T-helper 1 cell (primary cell): ENCODE measurements around the gene TP63.

ENCODE experiments used
- DNase-seq, 5 donors: peaks; one replicate each; pipeline ENCODE4 v3.0.0-alpha.2; 2012 to 2020

Gene TP63

DNA sequence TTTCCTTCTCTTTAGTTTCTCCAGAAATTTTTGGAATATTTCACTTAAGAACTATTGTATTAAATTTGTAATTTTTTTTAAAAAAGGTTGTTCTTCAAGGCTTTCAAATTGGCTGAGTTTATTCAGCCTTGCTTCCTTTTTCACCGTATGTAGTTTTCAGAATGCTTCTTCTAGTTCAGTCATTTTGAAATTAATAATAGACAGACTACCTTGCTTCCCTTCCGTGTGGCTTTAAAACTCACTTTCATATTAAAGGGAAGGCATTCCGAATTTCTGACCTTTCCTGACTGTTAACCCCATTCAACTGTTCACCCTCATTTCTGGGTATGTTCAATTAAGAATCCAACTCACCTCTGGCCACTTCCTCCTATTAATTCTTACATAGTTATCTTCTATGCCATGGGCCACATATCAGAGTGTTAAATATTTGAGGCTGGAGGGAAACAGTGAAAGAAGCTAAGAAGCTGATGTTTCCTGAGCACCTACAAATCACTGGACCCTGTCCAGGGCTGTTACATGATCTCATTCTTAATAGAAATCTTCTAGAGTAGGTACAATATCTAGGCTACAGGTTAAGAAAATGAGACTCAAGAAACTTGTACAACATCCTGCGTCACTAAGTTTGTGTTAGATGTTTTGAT lies 252.0 kb downstream of the TP63 start:
- no peak for DNase-seq

DNA sequence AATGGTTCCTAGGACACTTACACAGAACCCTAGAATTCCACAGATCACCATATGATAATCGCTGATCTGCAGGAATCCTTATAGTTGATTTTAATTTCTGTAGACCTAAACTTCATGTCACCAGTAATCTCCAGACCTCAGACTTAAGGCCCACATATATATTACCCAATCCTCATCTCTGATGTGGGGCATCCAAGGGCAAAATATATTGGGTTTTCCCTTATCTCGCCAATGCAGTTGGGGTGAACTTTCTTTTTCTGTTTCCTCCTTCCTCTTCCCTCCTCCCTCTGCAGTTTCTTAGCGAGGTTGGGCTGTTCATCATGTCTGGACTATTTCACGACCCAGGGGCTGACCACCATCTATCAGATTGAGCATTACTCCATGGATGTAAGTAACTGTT lies 259.3 kb downstream of the TP63 start:
- no peak for DNase-seq

DNA sequence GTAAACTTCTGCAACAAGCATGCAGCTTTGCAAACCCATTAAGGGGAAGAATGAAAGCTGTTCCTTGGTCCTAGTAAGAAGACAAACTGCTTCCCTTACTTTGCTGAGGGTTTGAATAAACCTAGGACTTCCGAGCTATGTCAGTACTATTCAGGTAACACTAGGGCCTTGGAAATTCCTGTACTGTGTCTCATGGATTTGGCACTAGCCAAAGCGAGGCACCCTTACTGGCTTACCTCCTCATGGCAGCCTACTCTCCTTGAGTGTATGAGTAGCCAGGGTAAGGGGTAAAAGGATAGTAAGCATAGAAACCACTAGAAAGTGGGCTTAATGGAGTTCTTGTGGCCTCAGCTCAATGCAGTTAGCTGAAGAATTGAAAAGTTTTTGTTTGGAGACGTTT lies 265.3 kb downstream of the TP63 start:
- DNase-seq: no peak

DNA sequence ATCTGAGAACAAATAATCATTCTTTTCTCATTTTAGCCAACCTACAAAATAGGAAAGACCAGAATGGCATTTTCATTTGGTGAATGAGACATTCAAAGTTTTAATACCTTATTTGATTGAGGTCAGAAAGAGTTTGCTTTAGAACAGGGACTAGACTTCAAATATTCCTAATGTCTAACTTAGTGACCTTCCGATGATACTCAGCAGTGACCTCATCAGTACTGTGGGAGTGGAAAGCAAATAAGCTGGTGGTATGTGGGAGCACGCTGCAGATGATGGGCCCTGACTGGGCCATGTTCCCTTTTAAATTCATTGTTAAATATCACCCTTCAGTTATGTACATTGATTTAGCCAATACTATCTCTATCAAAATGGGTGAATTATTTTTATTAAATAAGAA lies 266.2 kb downstream of the TP63 start:
- DNase-seq: no peak

DNA sequence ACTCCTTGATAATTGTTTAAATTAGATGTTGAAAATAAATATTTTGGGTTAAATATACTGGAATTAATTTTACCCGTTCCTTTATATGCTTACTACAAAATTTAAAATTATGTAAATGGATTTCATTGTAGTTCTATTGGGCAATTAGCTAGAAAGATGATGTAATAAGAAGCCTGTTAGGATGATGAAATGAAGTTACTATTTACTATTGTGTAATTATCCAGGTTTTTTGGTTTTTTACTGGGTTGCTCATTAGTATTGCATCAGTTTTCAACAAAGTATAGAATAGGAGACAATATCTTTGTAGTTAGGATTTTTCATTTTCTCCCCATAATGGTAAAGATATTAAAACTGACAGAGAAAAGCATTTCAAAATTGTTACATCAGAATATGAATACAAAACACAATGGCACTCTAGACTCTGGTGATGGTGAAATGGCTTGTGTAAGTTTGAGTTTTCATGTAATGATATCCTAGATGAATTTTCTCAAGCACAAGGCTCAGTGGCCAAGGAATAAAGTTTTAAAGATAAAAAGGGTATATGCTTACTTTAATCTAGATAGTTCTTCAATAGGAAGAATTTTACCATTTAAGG lies 267.5 kb downstream of the TP63 start:
- no peak for DNase-seq

DNA sequence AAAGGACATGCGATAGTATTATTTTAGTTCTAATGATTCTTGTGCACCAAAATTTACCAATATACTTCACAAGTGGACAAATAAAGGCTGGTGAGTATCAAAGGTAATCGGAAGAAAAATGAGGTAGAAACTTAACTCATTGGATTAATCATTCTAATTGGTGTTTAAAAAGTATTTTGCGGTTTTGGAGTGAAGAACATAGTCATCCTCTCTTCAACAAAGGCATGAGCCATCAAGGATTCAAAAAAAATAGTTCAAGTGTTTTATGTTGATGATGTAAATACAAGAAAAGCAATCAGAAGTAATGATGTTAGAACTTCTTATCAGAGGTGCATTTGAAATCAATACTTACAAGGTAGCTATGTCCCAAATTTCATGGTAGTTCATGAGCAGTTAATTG lies 268.0 kb downstream of the TP63 start:
- DNase-seq: no peak

DNA sequence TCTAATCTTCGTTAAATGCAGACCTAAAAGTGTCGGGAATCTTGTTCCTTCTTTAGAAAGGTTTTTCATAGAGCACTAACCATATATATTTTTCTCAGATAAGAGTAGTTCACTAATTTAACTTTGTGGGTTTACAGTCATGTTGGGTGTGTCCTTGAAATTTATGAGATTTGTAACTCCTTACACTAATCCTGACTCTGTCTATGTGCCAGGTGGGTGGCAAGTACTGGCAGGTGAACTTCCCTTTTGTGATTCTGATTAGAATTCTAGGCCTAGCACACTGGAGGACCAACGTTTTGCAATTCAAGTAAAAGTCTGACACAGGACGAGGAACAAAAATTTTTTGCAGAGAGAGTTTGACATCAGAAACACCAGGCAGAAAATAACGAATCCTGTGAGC lies 269.4 kb downstream of the TP63 start:
- DNase-seq: no peak

DNA sequence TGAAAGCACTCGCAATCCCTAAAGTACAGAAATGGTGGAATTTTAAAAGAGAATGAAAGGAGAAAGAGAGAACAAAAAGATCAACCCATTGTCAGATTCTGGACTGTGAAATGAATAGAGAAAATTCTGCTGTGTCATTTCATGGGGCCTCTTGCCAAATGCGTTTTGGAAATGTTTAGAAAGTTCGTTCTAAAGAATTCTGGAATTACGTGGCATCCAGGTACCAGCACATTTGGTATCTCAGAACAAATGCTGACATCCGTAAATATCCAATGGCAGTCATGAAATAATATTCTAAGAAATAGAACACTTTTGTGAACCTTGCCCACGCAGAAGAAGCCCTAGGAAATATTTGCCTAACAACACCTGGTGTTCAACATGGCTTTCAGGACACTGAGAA lies 270.3 kb downstream of the TP63 start:
- DNase-seq: no peak

DNA sequence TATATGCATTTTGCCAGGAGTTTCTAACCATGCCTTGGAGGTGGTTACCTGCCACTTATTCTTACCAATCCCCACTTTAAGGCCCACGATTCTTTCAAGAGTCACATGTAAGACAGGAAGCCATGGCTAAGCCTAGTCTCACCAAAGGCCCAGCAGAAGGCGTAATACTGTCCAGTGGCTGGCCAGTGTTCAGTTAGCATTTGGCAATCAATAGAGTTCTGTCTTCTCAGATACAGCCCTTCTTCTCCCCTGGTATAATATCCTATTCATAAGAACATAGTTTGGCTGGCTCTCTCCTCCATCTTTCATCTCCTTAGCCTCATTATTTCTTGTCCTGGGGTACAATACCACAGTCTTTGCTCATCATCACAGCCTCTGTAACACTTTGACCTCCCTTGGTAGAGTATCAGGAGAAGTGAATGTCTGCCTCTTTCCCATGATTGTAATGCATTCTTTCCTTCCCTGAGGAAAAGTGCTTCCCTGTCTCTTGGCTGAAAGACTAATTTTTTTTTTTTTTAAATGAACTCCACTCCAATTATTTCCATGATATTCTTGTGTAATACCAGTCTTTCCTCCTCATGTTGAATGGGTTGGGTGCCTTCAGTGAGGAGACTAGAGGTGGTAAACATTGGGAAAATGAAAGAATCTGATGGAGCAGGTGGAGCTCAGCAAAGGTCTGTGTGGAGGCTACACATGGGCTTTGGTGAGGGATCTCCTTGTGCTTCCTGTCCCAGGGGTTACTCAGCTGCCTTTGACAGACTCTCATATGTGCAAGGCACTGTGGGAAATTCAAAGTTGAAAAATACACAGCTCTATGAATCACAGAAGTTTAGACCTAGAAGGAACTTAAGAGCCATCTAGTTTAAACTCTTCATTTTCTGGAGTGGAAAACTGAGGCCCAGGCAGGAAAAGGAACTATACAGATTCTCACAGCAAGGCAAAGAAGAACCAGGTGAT lies 271.3 kb downstream of the TP63 start:
- DNase-seq: no peak

DNA sequence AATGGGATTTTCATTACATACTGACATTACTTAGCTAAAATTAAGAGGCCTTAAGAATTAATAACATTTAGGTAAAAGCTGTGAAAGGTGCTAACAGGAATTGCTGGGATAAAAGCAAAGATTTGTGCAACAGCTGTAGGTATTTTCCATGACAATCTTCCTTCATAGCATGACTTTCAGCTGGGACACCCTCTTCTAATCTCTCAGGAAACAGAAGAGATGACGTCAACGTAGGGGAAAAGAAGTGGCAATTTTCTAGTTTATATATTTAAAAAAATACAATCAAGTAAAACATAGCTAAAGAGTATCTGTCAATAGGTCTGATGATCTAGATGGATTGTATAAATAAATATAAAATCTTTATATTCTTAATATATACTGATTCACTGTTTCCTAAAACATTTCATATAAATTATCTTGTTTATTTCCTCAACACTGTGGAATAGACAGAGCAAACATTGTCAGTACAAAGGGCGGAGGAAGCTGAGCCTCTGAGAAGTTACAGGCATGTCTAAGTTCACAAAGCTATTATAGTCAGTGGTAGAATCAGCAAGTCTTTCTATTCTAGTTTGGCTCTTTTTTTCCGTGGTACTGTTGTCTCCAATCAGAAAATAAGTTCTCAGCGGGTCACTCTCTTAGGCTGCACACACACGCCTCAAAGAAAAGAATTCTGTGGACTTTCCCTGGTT lies 272.5 kb downstream of the TP63 start:
- DNase-seq: no peak

DNA sequence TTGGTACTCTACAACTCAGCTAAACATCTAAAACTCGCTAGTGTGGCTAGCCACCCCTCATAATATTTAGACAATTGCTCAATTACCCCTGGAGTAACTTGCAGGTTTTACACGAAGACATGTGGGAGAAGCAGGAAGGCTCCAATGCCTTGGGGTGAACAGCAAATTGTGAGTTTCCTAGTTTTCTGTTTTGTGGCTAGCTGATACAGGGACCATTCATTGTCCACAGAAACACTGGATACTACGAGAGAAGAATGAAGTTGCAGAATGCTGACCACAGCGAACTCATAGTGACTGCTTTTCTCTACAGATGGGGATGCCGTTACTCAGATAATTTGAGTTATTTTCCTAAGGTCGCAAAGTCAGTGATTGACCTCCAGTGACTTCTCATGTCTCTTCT lies 276.6 kb downstream of the TP63 start:
- DNase-seq: no peak

DNA sequence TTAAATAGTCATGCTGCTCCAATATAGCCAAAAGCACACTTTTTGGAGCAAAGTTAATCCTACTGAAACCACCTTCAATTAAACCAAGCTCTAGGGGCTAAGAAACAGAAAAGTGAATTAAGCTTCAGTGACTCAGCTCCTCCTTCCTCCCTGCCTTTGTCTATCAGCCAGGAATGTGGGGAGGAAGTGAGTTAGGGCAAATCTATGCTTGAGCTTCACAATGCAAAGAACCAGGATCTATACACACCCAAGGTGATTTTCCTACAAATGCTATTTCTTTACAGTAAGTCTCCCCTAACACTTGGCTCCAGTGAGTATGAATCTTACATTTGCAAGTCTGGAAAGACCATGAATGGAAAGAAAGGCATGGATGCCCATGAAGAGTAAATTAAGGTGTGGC lies 277.5 kb downstream of the TP63 start:
- no peak for DNase-seq

DNA sequence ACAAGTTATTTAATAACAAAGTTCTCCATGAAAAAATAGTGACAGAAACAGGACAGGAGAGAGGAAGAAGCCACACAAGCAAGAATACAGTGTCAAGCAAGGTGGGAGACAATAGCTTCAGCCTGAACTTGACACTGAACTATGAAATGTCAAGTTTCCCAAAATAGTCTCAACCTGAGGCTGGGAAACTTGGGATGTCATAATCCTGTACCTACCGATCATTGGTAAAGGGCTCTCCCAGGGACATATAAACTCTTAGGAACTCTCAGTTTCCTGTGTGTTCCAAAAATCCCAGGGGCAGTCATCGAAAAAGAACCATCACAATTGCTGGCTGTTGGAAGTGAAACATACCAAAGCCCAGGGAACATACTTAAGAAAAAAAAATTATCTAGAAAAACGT lies 277.9 kb downstream of the TP63 start:
- no peak for DNase-seq

DNA sequence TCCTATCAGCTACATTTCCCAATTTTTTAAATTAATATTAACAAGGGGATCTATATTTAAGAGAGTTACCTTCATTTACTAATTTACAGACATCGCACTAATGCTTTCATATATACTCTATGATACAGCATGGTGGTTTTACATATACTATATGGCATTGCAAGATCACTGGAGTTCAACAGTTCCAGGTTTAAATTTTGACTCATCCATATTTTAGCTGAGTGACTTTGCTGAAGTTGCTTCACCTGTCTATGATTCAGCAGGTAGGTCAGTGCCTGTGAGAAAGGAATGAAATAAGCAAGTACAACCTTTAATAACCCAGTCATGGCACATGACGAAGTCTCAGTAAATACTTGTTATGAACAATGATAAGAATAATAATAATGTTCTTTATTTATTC lies 278.4 kb downstream of the TP63 start:
- no peak for DNase-seq

DNA sequence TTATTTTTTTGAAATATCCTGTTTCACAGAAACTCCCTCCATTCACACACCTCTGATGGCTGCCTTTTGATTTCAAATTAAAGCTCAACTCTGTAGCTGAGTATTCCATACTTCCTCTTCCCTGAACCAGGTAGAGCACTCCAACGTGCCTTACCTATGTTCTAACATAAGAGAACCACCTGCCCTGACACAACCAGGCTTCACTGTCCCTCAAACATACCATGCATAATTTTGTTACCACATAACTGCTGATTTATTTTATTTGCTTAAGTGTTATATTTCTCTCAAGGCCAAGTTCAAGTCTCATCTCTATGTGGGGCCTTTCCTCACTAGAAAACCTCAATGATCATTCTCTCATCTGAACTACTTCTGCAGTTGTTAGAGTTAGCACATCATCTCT lies 279.8 kb downstream of the TP63 start:
- DNase-seq: no peak

DNA sequence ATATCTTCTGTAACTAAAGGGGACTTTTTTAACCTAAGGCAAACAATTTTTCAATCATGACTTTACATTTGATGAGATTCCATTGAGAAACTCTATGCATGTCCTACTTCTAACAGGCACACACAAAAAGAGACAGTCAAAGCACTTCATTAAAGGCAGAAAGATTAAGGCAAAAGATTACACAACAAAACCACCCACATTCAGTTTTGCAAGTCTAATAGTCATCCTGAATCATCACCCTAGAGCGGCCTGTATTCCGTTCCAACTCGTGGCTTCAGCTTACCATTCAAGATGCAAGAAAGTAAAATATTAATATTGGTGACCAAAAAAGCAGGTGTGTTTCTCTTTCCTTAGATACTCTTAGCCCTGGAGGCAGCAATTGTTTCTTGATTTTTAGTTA lies 283.6 kb downstream of the TP63 start:
- no peak for DNase-seq

DNA sequence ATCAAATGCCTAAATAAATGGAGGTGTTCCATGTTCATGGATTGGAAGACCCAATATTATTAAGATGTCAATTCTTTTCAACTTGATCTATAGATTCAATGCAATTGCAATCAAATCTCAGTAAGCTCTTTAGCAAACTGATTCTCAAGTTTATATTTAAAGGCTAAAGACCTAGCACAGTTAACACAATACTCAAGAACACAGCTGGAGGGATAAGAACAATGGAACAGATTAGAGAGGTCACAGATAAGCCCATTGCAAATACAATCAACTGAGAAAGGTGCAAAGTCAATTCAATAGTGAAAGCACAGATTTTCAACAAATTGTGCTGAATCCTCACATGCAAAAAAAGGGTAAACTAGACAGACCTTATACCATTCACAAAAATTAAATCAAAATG lies 290.6 kb downstream of the TP63 start:
- no peak for DNase-seq

DNA sequence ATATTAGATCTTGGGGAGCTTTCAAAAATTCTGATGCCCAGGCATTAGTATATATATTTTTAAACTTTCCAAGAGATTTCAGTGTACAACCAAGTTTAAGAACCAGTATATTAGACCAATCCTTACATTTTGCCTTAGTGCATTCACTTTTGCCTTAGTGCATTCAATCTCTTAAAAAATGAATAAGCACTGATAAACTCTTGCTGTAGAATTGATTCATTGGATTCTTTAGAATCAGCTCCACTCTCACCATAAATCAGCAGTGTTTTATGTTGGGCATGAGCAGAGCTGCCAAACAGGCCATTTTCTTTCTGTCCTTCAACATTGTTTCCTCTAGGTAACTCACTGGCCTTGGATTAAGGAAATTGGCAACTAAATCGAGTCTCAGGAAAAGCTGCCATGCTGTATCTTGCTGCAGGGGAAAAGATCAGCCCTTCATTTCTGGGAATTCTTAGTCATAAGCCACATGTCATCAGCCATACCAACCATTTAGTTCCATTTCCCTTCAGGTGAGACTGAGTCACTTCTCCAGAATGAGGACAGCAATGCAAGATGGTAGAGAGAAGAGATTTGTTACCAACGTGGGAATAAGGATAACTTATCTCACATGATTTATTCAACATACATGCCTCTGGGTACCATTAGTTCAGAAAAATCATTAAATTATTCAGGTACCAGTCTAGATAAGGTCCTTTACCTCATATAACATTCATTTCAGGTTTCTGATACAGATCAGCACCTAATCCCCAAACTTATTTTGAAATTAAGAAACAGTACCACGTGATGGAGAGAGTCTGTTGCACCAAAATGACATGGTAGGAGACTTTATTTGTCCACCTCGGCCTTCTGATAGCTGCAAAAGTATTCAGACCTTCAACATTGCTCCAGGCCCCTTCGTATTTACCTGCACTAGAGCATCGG lies 297.0 kb downstream of the TP63 start:
- DNase-seq: peak in 1 of 5 donors; percentile 9

DNA sequence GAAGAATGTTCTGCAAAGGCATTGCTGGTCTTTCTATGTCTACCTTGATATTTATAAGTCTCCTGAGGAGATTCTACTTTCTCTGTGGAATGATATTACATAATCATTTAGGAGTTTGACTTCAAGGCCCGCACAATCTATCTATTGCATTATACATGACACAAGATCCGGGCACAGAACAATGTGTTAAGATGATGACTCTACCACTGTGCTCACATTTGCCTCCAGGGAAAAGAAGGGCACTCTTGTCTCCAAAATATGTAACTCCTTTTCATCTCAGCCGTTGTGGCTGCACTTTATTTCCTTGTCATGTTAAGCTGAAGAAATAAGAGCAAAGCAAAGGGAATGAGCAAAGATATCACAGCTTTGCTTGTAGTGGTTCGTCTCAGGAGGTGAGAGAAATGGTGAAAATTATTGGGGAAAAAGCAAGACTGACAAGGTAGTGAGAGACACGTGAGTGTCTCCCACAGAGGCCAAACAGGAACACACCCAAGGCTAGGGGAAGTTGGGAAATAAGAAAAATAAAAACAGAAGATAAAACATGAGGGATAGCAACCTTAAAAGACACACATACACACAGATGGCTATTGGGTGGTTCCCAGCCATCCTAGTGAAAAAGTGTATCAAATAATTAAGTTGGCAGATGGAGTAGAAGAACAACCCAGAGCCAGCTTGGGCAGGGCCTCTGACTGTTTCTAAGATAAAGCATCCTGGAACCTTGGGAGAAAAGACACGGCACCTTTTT lies 305.2 kb downstream of the TP63 start:
- no peak for DNase-seq

DNA sequence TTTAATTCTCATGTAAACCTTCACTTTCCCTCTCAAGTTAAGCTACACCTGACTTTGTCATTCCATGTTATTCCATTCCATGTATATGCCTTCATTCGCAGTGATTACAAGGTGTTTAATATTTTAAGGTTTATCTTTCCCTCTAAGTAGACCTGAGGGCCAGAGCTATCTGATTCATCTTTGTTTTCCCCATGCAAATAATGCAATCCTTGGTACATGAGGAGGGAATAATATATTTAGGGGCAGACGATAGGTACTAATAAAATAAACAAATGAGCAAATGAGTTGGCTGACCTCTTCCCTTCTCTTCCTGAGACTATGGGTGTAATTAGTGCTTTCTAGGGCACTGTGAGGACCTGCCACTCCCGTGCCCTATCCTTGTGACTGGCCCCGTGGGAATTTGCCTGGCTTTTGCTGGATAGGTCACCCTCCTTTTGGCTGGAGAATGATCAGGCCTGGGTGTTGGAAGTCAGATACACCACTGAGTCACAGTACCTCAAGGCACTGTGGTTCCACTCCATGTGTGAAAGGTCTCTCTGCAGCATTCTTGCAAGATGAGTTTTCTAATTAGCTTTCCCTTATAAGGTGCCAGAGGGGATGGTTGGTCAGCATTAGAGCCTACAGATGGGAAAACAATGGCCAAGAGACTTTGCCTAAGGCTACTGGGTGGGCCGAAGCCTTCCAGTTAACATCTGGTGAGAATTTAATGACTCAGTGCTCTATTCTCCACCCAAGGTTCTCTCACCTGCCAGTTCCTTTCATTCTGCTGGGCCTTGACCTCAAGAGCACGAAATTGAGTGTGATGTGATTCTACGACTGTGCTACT lies 306.3 kb downstream of the TP63 start:
- no peak for DNase-seq

DNA sequence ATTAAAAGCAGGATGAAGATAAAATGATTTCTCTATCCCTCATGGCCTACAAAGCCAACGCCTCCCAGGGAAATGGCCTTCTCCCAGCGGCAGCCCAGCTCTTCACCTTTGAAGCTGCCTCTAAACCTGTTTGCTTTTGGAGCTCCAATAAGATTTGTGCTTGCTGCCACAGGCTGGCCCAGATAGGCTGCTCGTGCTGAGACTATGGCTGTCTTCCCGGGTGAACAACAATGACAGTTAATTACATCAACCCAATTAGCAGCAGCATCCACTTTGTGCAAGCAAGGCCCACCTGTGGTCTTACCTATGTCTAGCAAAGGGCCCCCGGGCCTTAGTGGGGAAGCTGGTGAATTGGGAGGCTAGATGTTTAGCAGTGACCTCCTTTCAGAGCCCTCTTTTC lies 309.9 kb downstream of the TP63 start:
- no peak for DNase-seq
